Fibroblast of skin of back (primary cell): ENCODE measurements around the gene IL17REL. TPM values are rescaled to one million over a fixed set of nuclear protein-coding genes. Genes with fewer than 3 reads are reported as not detected.

Experiments
- DNase-seq: peaks from one replicate; pipeline ENCODE4 v3.0.0-alpha.2; 2013
- polyA plus RNA-seq, 2 experiments: library from polyadenylated mRNA; unstranded; fragments of 120-200 nt; gene quantifications; one replicate each; pipeline ENCODE4 v1.2.1, GENCODE V29; 2013; ENCODE audit not compliant: insufficient read length in 2 of 2

The IL17REL gene
- polyA plus RNA-seq (2013, experiment 1 of 2; ENCODE audit: insufficient read length), result not detected
- not detected for polyA plus RNA-seq (2013, experiment 2 of 2; ENCODE audit: insufficient read length)

DNA sequence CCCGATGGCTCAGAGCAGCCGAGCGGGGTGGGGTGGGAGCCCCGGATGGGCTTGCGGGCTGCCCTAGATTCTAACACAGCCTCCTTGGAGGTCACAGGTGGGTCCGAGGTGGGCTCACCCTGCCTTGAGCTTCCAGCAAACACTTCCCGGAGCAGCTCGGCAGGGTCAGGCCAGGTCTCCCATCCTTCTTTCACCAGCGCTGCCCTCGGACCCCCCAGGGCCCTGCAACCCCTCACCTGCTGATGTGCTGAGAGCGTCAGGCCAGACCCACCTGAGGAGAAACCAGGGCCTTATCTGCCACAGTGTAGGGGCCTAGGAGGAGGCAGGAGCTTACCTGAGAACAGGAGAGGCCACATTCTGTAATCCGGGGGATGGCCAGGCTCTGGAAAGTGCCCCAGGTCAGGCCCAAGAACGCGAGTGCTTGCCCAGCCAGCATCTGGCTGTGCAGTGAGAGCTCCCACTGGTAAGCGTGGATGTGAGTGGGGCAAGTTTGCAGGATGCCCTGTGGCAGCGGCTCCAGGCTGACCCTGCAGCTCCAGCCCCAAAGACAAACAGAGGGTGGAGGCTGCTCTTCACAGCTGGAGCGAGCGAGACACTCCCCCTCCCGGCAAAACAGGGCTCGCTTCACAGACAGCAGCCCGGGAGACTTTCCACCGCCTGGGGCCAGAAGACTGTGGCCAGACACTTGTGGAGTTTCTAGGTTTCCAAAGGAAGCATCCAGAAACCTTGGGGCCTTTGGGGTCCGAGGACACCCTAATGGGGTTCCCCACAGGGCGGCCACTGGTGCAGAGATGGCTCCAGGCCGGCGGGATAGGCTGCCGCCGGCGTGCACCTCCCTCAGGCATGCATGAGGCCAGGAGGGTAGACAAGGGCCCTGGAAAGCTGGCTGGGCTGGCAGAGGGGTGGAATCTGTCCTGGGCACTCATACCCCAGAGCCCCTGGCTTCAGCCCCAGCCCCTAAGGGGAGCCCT, at the start of gene IL17REL:
IL17REL (minus strand) TSS at position 555 of the 971 bp plus-strand sequence; CDS start at position 436, 119 bp downstream.
- DNase-seq, result peak; percentile 9

DNA sequence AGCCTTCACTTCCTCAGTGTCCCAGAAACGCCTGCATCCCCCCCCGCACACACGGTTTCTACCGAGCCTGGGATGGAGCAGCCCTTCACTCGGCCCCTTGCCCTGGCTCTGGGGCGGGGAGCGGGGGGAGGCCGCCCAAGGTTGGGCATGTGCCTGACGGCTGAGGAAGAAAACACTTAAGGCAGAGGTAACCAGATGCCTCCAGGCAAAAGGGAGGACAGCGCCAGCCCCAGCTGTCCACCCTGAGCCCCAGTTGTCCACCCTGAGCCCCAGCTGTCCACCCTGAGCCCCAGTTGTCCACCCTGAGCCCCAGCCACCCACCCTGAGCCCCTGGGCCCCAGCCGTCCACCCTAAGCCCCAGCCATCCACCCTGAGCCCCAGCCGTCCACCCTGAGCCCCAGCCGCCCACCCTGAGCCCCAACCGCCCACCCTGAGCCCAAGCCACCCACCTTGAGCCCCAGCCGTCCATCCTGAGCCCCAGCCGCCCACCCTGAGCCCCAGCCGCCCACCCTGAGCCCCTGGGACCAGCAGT, 49.3 kb upstream of the IL17REL start:
- DNase-seq, result no peak

- DNase-seq, result no peak
These were observed 48.7 kb upstream of the IL17REL start for GRCh38 chr22:50061141-50061823.

GRCh38 chr22:50060441-50061140, 48.0 kb upstream of the IL17REL start:
- DNase-seq, result no peak

DNA sequence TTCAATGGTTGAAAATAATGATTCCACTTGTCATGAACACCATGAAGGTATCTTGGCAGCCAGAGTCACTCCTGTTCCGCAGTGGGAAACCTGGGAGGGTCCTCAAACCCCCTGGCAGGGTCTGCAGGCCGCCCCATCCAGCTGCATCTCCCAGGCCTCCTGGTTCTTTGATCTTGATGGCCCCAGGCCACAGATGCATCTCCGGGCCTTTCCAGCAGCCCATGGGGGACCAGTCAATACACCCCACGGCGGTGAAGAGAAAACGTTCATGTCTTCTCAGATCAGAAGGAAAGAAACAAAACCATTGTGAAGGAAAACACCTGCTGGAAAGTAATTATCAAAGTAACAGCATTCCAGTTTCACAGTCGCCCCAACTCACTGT, 47.3 kb upstream of the IL17REL start:
- DNase-seq, result no peak

DNA sequence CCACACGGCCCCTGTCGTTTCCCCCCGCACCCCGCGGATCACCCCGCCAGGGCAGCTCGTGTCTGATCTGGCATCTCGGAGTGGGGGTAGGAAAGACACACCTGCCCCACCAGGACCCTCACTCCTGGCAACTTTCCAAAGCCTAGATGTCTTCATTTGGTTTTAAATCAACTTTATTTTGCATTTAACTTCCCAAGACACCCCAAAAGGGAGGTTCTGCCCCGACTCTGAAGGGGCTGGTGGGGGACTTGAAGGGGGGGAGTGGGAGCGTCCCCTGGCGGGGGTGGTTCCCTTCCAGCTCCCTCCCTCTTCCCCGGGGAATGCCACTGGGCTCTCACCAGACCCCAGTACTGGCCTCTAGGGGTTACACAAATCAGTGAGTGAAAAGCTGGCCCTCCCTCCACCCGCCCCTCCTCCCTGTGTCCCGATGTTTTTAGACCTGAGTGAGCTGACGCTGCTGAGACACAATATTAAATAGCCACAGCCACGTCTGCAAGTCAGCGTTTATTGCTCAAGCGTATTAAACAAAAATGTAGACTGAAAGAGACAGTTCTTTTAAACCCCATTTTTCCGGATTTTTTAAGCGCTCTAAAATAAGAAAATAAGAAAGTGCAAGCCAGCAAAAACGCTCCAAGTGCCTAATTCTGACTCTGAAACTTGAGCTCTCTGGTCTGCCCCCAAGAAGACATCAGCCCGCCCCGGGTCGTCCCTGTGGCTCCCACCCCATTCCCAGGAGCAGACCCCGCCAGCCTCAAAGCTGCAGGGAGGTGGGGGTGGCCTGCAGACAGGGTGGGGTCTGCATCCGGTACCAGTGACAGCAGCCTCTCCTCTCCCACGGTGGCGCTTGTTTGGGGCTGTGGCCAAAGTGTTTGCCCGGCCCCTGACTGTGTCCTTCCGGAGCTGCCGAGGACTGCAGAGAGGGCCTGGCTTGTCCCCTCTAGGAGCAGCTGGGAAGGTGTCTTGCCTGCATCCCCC, 46.6 kb upstream of the IL17REL start:
- peak; percentile 28 for DNase-seq

DNA sequence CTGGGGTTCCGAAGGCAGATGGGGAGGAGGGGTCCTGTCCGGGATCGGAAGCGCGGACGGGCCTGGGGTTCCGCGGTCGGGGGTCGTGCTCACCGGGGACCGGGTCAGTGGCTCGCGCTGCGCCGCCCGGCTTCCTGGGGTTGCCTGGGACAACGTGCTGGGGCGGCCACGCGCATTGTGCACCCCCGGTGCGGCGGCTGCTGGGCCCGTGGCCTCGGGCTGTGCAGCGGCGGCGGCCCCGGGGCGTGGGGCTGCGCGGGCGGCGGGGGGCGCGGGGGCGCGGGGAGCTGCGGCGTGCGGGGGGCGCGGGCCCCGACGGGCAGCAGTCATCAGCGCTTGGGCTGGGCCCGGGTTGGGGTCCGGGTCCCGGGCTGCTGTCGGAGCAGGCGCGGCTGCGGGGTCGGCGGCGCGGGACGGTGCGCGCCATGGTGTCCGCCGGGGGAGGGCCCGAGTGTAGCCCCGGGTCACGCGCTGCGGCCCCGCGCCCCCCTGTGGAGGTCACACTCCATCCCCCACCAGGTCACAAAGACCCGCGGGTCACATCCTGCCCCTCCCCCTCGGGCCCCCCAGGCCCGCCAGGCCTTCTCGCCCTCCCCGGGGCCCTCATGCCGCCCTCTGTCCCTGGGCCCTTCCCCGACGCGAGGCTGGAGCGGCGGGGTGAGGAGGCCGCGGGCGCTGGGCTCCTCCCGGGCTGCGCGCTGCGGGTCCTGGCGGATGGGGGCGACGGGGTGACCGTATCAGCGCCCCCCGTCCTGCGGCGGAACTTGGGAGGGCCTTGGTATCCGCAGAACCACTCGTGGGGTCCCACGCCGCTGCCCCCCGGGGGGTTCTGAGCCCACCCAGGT, 45.7 kb upstream of the IL17REL start, which contains the start of gene TTLL8:
TTLL8 (minus strand) TSS at position 238 of the 845 bp plus-strand sequence.
- no peak for DNase-seq

- no peak for DNase-seq
These were observed 44.9 kb upstream of the IL17REL start for GRCh38 chr22:50057278-50058060.

DNA sequence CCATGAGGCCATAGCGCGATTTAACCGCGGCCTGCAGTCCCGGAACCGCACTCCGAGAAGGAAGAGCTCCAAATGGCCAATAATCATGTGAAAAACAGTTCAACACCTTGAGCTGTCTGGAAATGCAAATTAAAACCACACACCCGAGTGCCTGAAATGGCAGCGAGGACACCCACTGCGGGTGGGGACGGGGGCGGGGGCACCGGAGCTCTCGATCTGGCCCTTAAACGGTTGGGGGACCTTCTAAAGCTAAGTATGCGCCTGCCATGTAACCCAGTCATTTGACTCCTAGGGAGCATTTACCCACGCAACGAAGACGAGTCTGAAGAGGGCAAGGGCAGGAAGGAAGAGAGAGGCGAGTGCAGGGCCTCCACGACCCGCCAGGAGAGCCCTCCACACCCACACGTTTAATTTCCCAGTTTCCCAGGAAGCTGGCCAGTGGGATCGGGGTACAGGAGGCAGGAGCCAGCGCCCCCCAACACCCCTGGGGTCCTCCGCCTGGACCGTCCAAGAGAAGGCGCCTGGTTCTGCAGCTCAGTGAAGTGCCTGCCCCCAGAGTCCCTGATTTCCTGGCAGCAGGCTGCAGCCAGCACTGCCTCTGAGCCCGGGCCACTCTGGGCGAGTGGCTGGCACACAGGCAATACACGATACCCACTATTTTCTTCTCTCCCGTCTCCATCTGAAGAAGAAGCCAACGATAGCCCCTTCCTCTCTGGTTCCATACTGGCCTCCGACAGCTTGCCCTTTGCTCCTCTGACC, 43.8 kb upstream of the IL17REL start:
- DNase-seq, result no peak

- no peak for DNase-seq
These were observed 41.3 kb upstream of the IL17REL start for GRCh38 chr22:50053861-50054260.

- DNase-seq, result no peak
These were observed 39.4 kb upstream of the IL17REL start for GRCh38 chr22:50051930-50052329.

- DNase-seq, result no peak
These were observed 37.0 kb upstream of the IL17REL start for GRCh38 chr22:50049299-50050195.

GRCh38 chr22:50048836-50049235, 36.3 kb upstream of the IL17REL start:
- DNase-seq, result no peak

DNA sequence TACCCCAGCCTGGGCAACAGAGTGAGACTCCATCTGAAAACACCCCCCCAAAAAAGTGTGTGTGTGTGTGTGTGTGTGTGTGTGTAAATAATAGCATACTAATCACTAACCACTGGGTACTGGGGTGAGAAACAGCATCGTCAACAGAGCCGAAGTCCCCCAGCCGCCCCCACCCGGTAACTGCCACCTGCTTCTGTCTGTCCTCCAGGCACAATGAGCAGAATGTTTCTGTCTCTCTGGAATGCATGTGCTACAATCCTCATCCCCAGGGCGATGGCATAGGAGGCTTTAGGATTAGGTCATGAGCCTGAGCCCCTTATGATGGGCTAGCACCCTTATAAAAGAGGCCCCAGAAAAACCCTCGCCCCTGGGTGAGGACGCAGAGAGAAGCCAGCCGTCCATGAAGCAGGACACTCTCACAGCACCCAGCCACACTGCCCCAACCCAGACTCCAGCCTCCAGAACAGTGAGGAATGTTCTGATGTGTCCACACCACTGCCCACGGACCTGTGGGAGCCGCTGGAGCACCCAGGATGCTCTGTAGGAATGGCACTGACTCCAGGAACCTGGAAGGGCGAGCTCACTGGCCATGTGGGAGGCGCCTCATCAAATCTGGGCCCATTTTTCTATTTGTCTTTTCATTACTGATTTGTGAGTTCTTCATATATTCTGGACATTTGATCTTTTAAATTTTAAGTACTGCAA, 35.6 kb upstream of the IL17REL start:
- DNase-seq, result no peak

DNA sequence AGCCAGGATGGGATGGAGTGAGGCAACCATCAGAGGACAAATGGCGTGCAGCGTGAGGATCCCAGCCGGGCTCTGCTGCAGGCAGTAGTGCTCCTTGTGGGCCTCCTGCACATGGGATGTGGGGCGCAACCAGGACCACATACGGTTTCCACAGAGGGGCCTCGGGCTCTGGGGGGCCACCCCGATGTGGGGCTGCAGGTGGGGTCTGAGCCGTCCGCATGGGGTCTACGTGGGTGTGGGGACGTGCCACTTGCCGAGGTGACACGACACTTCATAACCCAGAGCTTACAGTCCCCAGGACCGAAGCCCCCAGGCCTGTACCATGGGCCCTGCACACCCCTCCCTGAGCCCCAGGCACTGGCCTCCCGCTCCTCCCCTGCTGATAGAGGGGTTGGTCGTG, 34.8 kb upstream of the IL17REL start:
- DNase-seq, result no peak

DNA sequence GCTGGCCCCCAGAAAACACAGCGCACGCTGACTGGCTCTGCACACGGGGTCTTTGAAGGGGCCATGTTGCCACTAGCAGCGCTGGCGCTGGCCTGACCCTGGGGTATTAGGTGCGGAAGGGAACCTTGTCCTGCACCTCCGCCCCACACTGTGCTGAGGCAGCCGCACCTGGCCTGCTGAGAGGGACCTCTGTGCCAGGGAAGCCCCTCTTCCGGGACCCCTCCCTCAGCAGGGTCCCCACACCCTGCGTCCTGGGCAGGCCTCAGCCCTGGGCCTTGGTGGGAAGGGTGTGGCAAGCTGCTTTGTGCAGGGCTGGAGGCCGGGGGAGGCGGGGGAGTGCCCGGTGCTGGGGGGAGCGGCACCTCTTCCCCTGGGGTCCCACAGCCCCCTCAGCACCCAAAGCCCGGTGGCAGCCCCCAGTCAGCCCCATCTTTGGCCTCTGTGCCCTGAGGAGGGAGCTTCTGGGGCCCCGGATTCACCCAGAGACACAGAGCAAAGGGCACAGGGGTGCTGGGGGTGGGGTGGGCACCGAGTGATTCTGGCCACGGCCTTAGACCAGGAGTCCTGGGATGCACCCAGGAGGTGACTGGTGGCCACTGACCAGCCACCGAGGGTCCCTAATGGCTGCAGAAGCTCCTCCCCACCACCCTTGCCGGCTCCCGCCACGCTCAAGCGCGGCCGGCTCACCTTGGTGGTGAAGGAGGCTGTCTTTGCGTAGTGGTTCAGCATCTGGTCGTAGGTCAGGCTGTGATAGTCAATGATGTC, 34.1 kb upstream of the IL17REL start:
- no peak for DNase-seq
